GM12878 (cell line): ENCODE data around the gene PDGFA. TPM values are rescaled to one million over a fixed set of nuclear protein-coding genes. Genes with fewer than 3 reads are reported as not detected.

Source experiments
- ATAC-seq: fragments of 200-7000 bp; cut with Tn5 transposase; 3 replicates; pipeline ENCODE4 v1.9.1; 2020; ENCODE audit warnings: mild to moderate bottlenecking, moderate library complexity
- BruUV-seq: library from RNA; stranded (reverse); fragments of 400-500 nt; replicated peaks from 2 replicates; lab custom pipeline; 2021; lab: Mats Ljungman, UMichigan
- CTCF ChIA-PET: fragments of 300-600 bp; sonication (Branson Sonifier 250); formaldehyde crosslinking; extraction: SDS; loops from one replicate; lab custom pipeline; 2021; ENCODE audit warnings: inconsistent platforms; lab: Yijun Ruan, JAX
- POLR2A ChIA-PET: fragments of 350-600 bp; formaldehyde crosslinking; extraction: SDS; loops from one replicate; lab custom pipeline; 2021; ENCODE audit warnings: inconsistent platforms; lab: Charles Lee
- RAD21 ChIA-PET: fragments of 300-600 bp; sonication (Branson Sonifier 250); formaldehyde crosslinking; loops from one replicate; lab custom pipeline; 2023; ENCODE audit warnings: antibody characterized with exemption; ENCODE audit not compliant: unreplicated experiment; lab: Charles Lee
- SMC1A ChIA-PET: fragments of 300-600 bp; sonication (Branson Sonifier 250); formaldehyde crosslinking; loops from one replicate; lab custom pipeline; 2023; ENCODE audit not compliant: unreplicated experiment, uncharacterized antibody; lab: Charles Lee
- DNase-seq: peaks from one replicate; pipeline ENCODE4 v3.0.0-alpha.2; 2011; ENCODE audit warnings: low read depth, low spot score
- FAIRE-seq: peaks from 3 replicates; lab custom pipeline; 2011; peaks lifted over from hg19 to GRCh38; lab: Jason Lieb, UNC
- H2AFZ ChIP-seq: 2 replicates; pipeline ENCODE4 v1.6.0; 2011; ENCODE audit warnings: low read depth, low read length, control low read depth; ENCODE audit not compliant: control insufficient read depth
- H3K27ac ChIP-seq: 2 replicates; pipeline ENCODE4 v1.5.1; 2011; ENCODE audit warnings: control low read depth; ENCODE audit not compliant: control insufficient read depth, insufficient read depth
- H3K27me3 ChIP-seq, 2 experiments: replicated peaks in 1 of 2; 2 replicates each; pipeline versions ENCODE4 v1.6.0 to v1.6.1; 2011; ENCODE audit warnings: low read length in 1 of 2; ENCODE audit not compliant: control insufficient read depth in 2 of 2, insufficient read depth in 2 of 2
- H3K36me3 ChIP-seq, 2 experiments: 2 replicates each; pipeline ENCODE4 v1.5.1; 2011; ENCODE audit warnings: low read length in 1 of 2; ENCODE audit not compliant: control insufficient read depth in 2 of 2, insufficient read depth in 2 of 2
- H3K4me1 ChIP-seq: 2 replicates; pipeline ENCODE4 v1.6.1; 2011; ENCODE audit warnings: mild to moderate bottlenecking, low read length, moderate library complexity, mixed read lengths; ENCODE audit not compliant: control insufficient read depth, insufficient read depth
- H3K4me2 ChIP-seq: 2 replicates; pipeline ENCODE4 v1.6.0; 2011; ENCODE audit warnings: control low read depth; ENCODE audit not compliant: control insufficient read depth, insufficient read depth
- H3K4me3 ChIP-seq: fragments of 200-600 bp; sonication (generic); 2 replicates; pipeline ENCODE4 v1.5.1; 2016
- H3K79me2 ChIP-seq: 2 replicates; pipeline ENCODE4 v1.6.0; 2011; ENCODE audit warnings: low read length; ENCODE audit not compliant: control insufficient read depth, insufficient read depth
- H3K9ac ChIP-seq: 2 replicates; pipeline ENCODE4 v1.8.0; 2011; ENCODE audit warnings: low read length, control low read depth, mixed read lengths; ENCODE audit not compliant: control insufficient read depth, insufficient read depth
- H3K9me3 ChIP-seq: replicated peaks from 3 replicates; pipeline ENCODE4 v1.5.1; 2011; ENCODE audit warnings: mild to moderate bottlenecking, low read length; ENCODE audit not compliant: control insufficient read depth, insufficient read depth
- H4K20me1 ChIP-seq: 2 replicates; pipeline ENCODE4 v1.6.0; 2011; ENCODE audit not compliant: control insufficient read depth, insufficient read depth
- ASH2L ChIP-seq: fragments of 300-600, 200-600 bp; sonication (generic); IDR thresholded peaks from 2 replicates; pipeline ENCODE4 v1.6.1; 2017; ENCODE audit warnings: low read depth, mild to moderate bottlenecking, borderline replicate concordance
- FOXM1 ChIP-seq: IDR thresholded peaks from 2 replicates; pipeline ENCODE4 v1.6.1; 2012; ENCODE audit warnings: low read depth, mild to moderate bottlenecking, inconsistent platforms, low read length, moderate library complexity
- YBX1 ChIP-seq: fragments of 450-650 bp; IDR thresholded peaks from 2 replicates; pipeline ENCODE4 v1.6.1; 2016; ENCODE audit warnings: antibody characterized with exemption
- ZNF207 ChIP-seq: fragments of 450-650 bp; IDR thresholded peaks from 2 replicates; pipeline ENCODE4 v1.6.1; 2014; ENCODE audit warnings: antibody characterized with exemption, mild to moderate bottlenecking, borderline replicate concordance
- WGBS: methylation state at CpG from one replicate; pipeline ENCODE4 v1.1.6; 2016; ENCODE audit warnings: low lambda C conversion rate; ENCODE audit not compliant: insufficient replicate concordance, insufficient coverage; ENCODE audit errors: missing lambda C conversion rate; 5-methylcytosine and 5-hydroxymethylcytosine counted together
- in situ Hi-C: fragments of 300-500 bp; cut with MboI; formaldehyde crosslinking; loops from 9 replicates; pipeline ENCODE4 v1.14.3; 2018; ENCODE audit warnings: mixed read lengths
- intact Hi-C: fragments of 100-400 bp; cut with micrococcal nuclease; formaldehyde crosslinking; loops from one replicate; pipeline ENCODE4 v1.14.2; 2022; ENCODE audit not compliant: unreplicated experiment
- polyA plus RNA-seq, 11 experiments: library from polyadenylated mRNA; depleted of rRNA in 4 of 11; unstranded in 6 of 11; stranded (reverse) in 5 of 11; fragments of >200 nt; fragmentation: Nextera tagmentation in 4 of 11; fragmentation: Illumina TruSeq in 1 of 11; extraction: Ambion mirVana in 4 of 11; extraction: Trizol in 1 of 11; gene quantifications; 1 replicate in 1 of 11; 2 replicates in 10 of 11; pipeline versions ENCODE4 v1.2.1 to v1.2.3, GENCODE V29; 2011 to 2016; ENCODE audit warnings: inconsistent platforms in 2 of 11, missing spikeins in 2 of 11, low read depth in 1 of 11
- total RNA-seq, 4 experiments: library from RNA; depleted of rRNA in 3 of 4; stranded (reverse); fragments of >200 nt in 3 of 4; fragmentation: Illumina TruSeq in 1 of 4; extraction: Trizol in 1 of 4; gene quantifications; 2 replicates each; pipeline versions ENCODE4 v1.2.1 to v1.2.3, GENCODE V29; 2013 to 2021
- TF ChIP-seq, protein P1 (sequence below): fragments of 450-650 bp; formaldehyde crosslinking; IDR thresholded peaks from 2 replicates; pipeline ENCODE4 v1.5.0; 2022; ENCODE audit warnings: mild to moderate bottlenecking, missing genetic modification characterization
- TF ChIP-seq, protein P2 (sequence below): fragments of 450-650 bp; IDR thresholded peaks from 2 replicates; pipeline ENCODE4 v1.6.1; 2017; ENCODE audit warnings: mild to moderate bottlenecking, moderate library complexity

PDGFA gene
- total and polyA plus RNA-seq, 10 of the 15 experiments (the other 5 are each of a cell fraction or from before 2014, with no cell fraction given) = 2.5 to 10.0 (median 5.6) TPM

DNA sequence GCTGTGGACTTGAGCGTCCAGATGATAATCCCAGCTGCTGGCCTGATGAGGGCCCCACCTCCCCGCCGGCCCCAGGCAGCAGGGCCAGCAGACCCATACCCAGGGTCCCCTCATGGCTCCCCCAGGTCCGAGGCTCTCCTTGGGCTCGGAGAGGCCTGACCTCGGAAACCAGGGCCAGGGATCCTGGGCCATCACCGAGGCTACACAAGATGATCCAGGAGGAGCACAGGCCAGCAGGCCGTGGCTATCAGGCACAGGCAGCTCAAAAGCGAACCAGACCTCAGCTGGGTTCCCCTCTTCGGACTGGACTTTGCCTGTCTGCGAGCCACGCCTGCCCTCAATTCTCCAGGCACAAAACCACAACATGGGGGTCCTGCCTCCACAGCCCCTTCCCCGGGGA, 17.4 kb downstream of the PDGFA start:
- ChIA-PET CTCF (interaction anchor here (0.6 kb wide), 1 partner anchor 1289 kb away, joined by 3 read pairs; no protein-coding TSS in a partner anchor), POLR2A (no interaction called here), RAD21 (no interaction called here), SMC1A (no interaction called here)
- intact Hi-C loops = no loop called here
- no peaks in the 10 kb centered on the region for H3K27me3 ChIP-seq
- TF ChIP-seq ASH2L (no peak), FOXM1 (no peak), ZNF207 (no peak), YBX1 (no peak)
- TF ChIP-seq, protein P1, sequence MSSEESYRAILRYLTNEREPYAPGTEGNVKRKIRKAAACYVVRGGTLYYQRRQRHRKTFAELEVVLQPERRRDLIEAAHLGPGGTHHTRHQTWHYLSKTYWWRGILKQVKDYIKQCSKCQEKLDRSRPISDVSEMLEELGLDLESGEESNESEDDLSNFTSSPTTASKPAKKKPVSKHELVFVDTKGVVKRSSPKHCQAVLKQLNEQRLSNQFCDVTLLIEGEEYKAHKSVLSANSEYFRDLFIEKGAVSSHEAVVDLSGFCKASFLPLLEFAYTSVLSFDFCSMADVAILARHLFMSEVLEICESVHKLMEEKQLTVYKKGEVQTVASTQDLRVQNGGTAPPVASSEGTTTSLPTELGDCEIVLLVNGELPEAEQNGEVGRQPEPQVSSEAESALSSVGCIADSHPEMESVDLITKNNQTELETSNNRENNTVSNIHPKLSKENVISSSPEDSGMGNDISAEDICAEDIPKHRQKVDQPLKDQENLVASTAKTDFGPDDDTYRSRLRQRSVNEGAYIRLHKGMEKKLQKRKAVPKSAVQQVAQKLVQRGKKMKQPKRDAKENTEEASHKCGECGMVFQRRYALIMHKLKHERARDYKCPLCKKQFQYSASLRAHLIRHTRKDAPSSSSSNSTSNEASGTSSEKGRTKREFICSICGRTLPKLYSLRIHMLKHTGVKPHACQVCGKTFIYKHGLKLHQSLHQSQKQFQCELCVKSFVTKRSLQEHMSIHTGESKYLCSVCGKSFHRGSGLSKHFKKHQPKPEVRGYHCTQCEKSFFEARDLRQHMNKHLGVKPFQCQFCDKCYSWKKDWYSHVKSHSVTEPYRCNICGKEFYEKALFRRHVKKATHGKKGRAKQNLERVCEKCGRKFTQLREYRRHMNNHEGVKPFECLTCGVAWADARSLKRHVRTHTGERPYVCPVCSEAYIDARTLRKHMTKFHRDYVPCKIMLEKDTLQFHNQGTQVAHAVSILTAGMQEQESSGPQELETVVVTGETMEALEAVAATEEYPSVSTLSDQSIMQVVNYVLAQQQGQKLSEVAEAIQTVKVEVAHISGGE (CRISPR knock-in tag) = no peak
- TF ChIP-seq, protein P2, sequence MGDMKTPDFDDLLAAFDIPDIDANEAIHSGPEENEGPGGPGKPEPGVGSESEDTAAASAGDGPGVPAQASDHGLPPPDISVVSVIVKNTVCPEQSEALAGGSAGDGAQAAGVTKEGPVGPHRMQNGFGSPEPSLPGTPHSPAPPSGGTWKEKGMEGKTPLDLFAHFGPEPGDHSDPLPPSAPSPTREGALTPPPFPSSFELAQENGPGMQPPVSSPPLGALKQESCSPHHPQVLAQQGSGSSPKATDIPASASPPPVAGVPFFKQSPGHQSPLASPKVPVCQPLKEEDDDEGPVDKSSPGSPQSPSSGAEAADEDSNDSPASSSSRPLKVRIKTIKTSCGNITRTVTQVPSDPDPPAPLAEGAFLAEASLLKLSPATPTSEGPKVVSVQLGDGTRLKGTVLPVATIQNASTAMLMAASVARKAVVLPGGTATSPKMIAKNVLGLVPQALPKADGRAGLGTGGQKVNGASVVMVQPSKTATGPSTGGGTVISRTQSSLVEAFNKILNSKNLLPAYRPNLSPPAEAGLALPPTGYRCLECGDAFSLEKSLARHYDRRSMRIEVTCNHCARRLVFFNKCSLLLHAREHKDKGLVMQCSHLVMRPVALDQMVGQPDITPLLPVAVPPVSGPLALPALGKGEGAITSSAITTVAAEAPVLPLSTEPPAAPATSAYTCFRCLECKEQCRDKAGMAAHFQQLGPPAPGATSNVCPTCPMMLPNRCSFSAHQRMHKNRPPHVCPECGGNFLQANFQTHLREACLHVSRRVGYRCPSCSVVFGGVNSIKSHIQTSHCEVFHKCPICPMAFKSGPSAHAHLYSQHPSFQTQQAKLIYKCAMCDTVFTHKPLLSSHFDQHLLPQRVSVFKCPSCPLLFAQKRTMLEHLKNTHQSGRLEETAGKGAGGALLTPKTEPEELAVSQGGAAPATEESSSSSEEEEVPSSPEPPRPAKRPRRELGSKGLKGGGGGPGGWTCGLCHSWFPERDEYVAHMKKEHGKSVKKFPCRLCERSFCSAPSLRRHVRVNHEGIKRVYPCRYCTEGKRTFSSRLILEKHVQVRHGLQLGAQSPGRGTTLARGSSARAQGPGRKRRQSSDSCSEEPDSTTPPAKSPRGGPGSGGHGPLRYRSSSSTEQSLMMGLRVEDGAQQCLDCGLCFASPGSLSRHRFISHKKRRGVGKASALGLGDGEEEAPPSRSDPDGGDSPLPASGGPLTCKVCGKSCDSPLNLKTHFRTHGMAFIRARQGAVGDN = no peak
- H3K27ac ChIP-seq = no peak overlapping the region
- H2AFZ ChIP-seq = no peak overlapping the region
- H3K79me2 ChIP-seq = no peaks in the 10 kb centered on the region
- H3K4me1 ChIP-seq = no peaks in the 10 kb centered on the region
- ATAC-seq = no peak
- H3K4me2 ChIP-seq = no peak overlapping the region
- H3K9me3 ChIP-seq = no peaks in the 10 kb centered on the region
- 84% methylated on average over 12 of the region's 13 CpGs for WGBS
- peaks cover 0 to 6% of the 10 kb centered on the region in 2 experiments; a peak in 2 of 4 replicates for H3K36me3 ChIP-seq
- FAIRE-seq = no peak
- in situ Hi-C loops = no loop called here
- H3K9ac ChIP-seq = no peak overlapping the region
- H4K20me1 ChIP-seq = no peaks in the 10 kb centered on the region
- no peak for DNase-seq
- BruUV-seq = no TSS peak
- H3K4me3 ChIP-seq = no peak overlapping the region
